Activated CD4-positive, alpha-beta memory T cell treated with anti-CD3 and anti-CD28 coated beads for 36 hours (primary cell): ENCODE measurements around the gene SZRD1. TPM values are rescaled to one million over a fixed set of nuclear protein-coding genes. Genes with fewer than 3 reads are reported as not detected.

Experiments
- CTCF ChIA-PET: fragments of 350-600 bp; sonication (Branson Sonifier 250); formaldehyde crosslinking; loops from one replicate; lab custom pipeline; 2021; ENCODE audit warnings: antibody characterized with exemption, inconsistent platforms; lab: Charles Lee
- POLR2A ChIA-PET: fragments of 350-600 bp; sonication (Branson Sonifier 250); formaldehyde crosslinking; loops from one replicate; lab custom pipeline; 2021; ENCODE audit warnings: antibody characterized with exemption; lab: Charles Lee
- DNase-seq: peaks from one replicate; pipeline ENCODE4 v3.0.0-alpha.2; 2020
- H3K27ac Mint-ChIP-seq: one replicate; pipeline ENCODE4 v1.8.0; 2021; ENCODE audit warnings: mixed read lengths
- H3K27me3 Mint-ChIP-seq: one replicate; pipeline ENCODE4 v1.8.0; 2021; ENCODE audit warnings: mixed read lengths
- H3K36me3 Mint-ChIP-seq: one replicate; pipeline ENCODE4 v1.8.0; 2021; ENCODE audit warnings: mixed read lengths
- H3K4me1 Mint-ChIP-seq: one replicate; pipeline ENCODE4 v1.8.0; 2021; ENCODE audit warnings: low read depth, mixed read lengths
- H3K4me3 Mint-ChIP-seq: one replicate; pipeline ENCODE4 v1.8.0; 2021; ENCODE audit warnings: mild to moderate bottlenecking, mixed read lengths
- H3K9me3 Mint-ChIP-seq: one replicate; pipeline ENCODE4 v1.8.0; 2021; ENCODE audit warnings: mixed read lengths
- intact Hi-C: fragments of 100-400 bp; cut with micrococcal nuclease; formaldehyde crosslinking; loops from one replicate; pipeline ENCODE4 v1.15.1; 2023
- total RNA-seq, 2 experiments: library from RNA; stranded (reverse); gene quantifications; one replicate each; pipeline ENCODE4 v1.2.3, GENCODE V29; 2021

The SZRD1 gene
- total RNA-seq, 2 experiments from 2014 or later = 185 to 191 TPM

GRCh38 chr1:16443975-16444770 is 77.1 kb downstream of the SZRD1 start:
- H3K4me1 Mint-ChIP-seq = peaks cover 47% of the 10 kb centered on the region
- peaks cover 35% of the 10 kb centered on the region for H3K36me3 Mint-ChIP-seq
- intact Hi-C loops = loop anchor here (5.0 kb wide), 3 partner anchors 53 to 827 kb away; partner anchors contain the start of genes DDI2 and FBXO42
- H3K27ac Mint-ChIP-seq = peak overlapping the region; percentile 56
- H3K4me3 Mint-ChIP-seq = no peak overlapping the region
- H3K27me3 Mint-ChIP-seq = no peaks in the 10 kb centered on the region
- POLR2A ChIA-PET = no interaction called here
- no peaks in the 10 kb centered on the region for H3K9me3 Mint-ChIP-seq
- no peak for DNase-seq
- CTCF ChIA-PET = no interaction called here

- peaks cover 43% of the 10 kb centered on the region for H3K36me3 Mint-ChIP-seq
- no peak overlapping the region for H3K4me3 Mint-ChIP-seq
- DNase-seq = no peak
- H3K9me3 Mint-ChIP-seq = no peaks in the 10 kb centered on the region
- intact Hi-C loops = no loop called here
- peaks cover 54% of the 10 kb centered on the region for H3K4me1 Mint-ChIP-seq
- ChIA-PET POLR2A (no interaction called here), CTCF (no interaction called here)
- H3K27ac Mint-ChIP-seq = peak overlapping the region; percentile 13
- H3K27me3 Mint-ChIP-seq = no peaks in the 10 kb centered on the region
These were observed 78.0 kb downstream of the SZRD1 start for GRCh38 chr1:16445052-16445451.

GRCh38 chr1:16446116-16446515 is 79.1 kb downstream of the SZRD1 start:
- Mint-ChIP-seq H3K4me3 (no peak overlapping the region), H3K36me3 (peaks cover 46% of the 10 kb centered on the region), H3K4me1 (peaks cover 59% of the 10 kb centered on the region), H3K27ac (no peak overlapping the region), H3K27me3 (no peaks in the 10 kb centered on the region), H3K9me3 (no peaks in the 10 kb centered on the region)
- intact Hi-C loops = no loop called here
- CTCF ChIA-PET = no interaction called here
- DNase-seq = no peak
- POLR2A ChIA-PET = no interaction called here

DNA sequence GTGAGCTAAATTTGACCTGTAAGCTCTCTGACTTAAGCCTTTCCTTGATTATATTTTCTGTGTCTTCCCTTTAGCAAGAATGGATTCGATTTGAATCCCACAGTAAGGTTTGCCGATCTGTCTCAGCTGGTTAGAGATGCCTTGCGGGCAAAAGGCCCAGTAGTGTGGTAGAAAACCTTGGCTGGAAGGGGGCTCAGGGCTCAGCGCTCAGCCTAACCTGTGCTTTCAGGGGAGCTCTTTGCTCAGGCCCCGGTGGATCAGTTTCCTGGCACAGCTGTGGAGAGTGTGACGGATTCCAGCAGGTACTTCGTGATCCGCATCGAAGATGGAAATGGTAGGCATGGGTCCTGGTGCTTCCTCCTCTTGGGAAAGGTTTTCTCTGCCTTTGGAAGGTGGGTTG is 80.6 kb downstream of the SZRD1 start:
- Mint-ChIP-seq H3K4me1 (peaks cover 57% of the 10 kb centered on the region), H3K27me3 (no peaks in the 10 kb centered on the region), H3K4me3 (no peak overlapping the region), H3K9me3 (no peaks in the 10 kb centered on the region), H3K27ac (peak overlapping the region; percentile 8), H3K36me3 (peaks cover 54% of the 10 kb centered on the region)
- ChIA-PET POLR2A (no interaction called here), CTCF (no interaction called here)
- no peak for DNase-seq
- intact Hi-C loops = no loop called here

Other genes starting within 250 kb of the SZRD1 start
- gene EPHA2, start 211.2 kb upstream of the SZRD1 start, total RNA-seq = under 1 TPM; 0.22 to 0.33 TPM
- gene ARHGEF19, start 154.6 kb upstream of the SZRD1 start, total RNA-seq = 1 to 10 TPM; 7.0 to 7.1 TPM
- gene CPLANE2, start 130.1 kb upstream of the SZRD1 start, total RNA-seq = 1 to 10 TPM; 3.9 to 5.0 TPM
- gene FBXO42, start 14.8 kb upstream of the SZRD1 start, total RNA-seq = 10 to 100 TPM; 12.0 to 13.6 TPM
- gene SPATA21, start 70.2 kb downstream of the SZRD1 start, total RNA-seq = not detected
- 10 to 100 TPM; 76.4 to 82.0 TPM for gene NECAP2, start 73.5 kb downstream of the SZRD1 start, total RNA-seq
- 1,000 to 10,000 TPM; 1,390 to 1,409 TPM for gene RNU1-1, start 147.0 kb downstream of the SZRD1 start, total RNA-seq
- gene NBPF1, start 246.3 kb downstream of the SZRD1 start, total RNA-seq = 1 to 10 TPM; 1.9 to 2.4 TPM